GM12892 (cell line): ENCODE measurements around the gene LRCH1.

ENCODE experiments used
- POLR2A ChIP-seq: IDR thresholded peaks from 2 replicates; pipeline ENCODE4 v1.6.1; 2011; ENCODE audit warnings: low read depth, low read length, control low read depth
- POLR2AphosphoS5 ChIP-seq: IDR thresholded peaks from 2 replicates; pipeline ENCODE4 v1.6.1; 2011; ENCODE audit warnings: low read depth, low read length, control low read depth

- TF ChIP-seq POLR2A: no peak
- TF ChIP-seq POLR2AphosphoS5: no peak
These were observed 229.1 kb downstream of the LRCH1 start for GRCh38 chr13:46782066-46782465.
